HG02571 (cell line): Measurements from ENCODE around the gene TGFBRAP1.

ENCODE experiments used
- ATAC-seq: cut with Tn5 transposase; IDR thresholded peaks from one replicate; pipeline ENCODE4 v1.9.1; 2021; ENCODE audit warnings: mild to moderate bottlenecking, moderate library complexity; ENCODE audit not compliant: unreplicated experiment

The TGFBRAP1 gene

DNA sequence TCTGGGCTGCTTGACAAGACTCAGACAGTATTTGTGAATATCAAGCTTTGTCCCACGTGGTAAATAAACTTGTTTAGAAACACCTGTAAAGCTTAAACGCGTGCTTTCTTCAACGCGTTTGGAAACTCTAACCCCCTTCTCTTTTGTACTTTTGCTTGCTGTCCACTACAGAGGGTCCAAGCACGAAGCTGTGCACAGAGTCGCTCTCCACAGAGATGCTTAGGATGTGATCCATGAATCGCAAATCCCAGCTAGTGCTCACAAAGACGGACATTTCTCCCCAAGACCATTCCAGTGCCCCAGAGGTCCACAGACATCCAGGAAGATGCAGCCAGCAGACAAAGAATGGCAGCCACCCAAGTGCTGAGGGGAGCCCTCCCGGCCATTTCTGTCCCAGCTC, 88.1 kb downstream of the TGFBRAP1 start, which contains the start of gene GPR45:
Gene GPR45, plus strand, starts transcription at position 301 of the 400 bp plus-strand sequence. CDS start 116 bp downstream, outside the sequence.
- no peak for ATAC-seq

DNA sequence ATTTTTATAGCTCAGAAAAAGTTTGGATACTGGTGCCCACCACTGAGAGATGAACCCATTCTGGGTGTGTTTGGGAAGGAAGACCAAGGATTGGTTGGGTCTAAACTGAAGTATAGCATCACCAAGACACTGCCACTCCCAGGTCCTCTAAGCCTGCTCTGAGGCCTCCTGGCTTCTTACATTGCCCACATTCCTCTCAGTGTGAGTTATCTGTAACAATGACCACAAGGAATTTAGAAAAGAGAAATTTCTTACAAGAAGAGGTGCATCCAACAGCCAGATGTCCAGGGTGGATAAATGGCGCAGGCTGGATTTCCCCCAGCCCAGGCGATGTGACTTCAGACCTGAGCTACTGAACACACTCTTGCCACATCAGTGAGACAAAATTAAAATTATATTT, 89.6 kb downstream of the TGFBRAP1 start:
- ATAC-seq: no peak

DNA sequence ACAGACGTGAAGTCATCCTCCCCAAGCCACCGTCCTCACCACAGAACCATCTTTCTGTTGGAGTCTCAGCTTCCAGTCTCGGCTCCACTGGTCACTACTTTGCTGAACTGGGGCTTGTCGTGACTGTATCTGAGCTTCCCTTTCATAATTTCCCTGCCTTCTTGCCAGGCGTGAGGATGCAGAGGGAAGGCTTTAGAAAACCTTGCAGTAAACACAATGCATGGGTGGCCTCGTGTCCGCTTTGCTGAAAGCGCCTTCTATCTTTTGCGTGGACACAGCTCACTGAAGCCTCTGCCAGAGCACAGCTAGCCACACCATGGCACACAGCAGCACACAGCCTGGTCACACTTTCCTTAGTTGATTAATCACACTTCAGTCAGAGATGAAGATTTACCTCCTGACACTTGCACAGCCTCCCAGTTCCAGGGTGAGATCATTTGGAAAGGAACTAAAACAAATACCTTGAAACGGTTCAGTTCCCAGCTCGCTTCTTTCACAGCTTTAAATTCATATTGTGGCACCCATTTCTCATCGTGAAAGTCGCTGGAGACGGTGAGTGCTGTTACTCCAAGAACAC, 90.8 kb downstream of the TGFBRAP1 start:
- no peak for ATAC-seq

DNA sequence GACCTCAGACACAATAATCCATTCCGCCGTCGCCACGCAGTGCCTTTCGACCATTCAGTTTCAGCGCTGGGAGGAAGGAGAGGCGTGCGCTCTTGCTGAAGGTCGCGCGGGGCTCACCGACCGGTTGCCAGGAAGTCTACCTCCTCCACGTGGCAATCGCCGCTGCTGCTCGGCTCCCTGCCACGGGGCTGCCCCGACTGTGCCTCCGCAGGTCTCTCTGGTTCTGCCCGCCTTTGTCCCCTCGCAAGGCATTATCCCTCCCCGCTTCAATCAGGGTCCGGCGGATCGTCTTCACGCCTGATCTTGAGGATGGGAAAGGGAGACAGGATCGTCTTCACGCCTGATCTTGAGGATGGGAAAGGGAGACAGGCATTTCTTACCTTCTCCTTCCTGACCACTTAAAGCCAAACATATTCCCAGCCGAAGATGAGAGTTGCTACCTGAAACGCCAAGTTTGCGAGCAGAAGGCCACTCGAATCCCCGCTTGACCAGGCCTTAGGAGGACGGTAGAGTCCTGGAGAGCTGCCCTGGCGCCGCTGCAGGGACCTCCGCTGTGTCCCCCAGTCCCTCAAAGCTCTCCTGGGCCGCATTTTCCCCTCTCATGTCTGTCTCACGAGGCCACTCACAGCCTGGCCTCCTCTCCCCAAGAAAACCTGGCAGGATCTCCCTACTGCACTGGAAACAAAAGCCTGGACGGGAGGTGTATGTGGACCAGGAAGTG, 92.3 kb downstream of the TGFBRAP1 start:
- no peak for ATAC-seq

DNA sequence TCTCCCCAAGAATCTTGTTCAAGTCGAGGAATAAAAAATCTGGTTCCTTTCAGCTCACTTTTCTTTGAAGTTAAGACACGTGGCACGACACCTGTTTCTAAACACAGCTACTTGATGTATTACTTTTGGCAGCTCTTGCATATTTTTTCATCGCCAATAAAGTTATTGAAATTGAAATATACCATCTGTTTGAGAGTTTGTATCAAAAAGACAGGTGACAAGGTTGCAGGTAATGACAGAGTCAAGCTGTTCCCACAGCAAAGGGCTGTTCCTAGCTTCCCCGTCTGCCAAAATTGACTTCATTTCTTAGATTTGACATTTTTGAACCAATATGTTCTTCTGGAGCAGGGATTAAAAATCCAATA, 93.5 kb downstream of the TGFBRAP1 start:
- no peak for ATAC-seq

DNA sequence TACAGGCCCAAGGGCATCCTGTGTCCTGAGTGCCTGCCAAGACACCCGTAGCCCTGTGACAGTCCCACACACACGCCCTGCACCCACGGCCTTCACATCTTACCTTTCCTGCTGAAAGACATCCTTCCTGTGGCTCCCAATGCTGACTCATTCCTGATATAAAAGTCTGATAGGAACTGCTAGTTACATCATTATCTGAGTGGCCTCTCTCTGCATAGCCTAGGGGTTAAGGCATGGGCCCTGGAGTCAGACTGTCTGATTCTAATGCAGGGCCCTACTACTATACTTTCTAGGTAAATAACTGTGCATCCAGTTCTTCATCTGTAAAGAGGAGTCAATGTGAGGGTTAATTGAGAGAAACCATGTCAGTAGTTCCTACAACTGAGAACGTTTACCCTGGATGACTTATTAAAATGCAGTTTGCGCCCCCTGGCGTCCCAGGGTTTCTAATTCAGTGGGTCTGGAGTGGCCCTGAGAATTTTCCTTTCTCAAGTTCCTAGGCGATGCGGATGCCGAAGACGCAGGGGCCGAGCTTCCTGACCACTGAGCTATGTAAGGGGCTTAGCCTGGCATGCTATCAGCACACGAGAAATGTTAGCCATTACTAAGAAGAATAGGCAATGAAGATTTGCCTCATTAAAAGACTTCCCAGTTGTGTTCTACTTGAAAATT, 94.0 kb downstream of the TGFBRAP1 start:
- peak; percentile 54 for ATAC-seq

DNA sequence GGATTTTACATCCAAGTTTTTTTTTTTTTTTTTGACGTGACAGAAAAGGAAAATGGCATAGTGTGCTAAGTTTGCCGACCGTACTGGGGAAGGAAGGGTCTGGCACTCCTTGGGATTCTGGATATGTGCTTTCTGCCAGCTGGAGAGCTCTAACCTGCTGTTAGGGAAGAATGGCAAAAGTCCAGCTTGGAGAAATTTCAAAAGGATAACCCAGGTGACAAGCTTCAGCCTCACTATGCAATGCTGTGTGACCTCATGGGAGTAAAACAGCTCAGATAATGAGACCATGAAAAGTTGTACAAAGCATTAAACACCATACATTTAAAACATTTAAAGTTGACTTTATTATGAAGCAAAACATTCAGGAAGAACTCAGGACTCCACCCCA, 98.3 kb downstream of the TGFBRAP1 start:
- ATAC-seq: no peak

DNA sequence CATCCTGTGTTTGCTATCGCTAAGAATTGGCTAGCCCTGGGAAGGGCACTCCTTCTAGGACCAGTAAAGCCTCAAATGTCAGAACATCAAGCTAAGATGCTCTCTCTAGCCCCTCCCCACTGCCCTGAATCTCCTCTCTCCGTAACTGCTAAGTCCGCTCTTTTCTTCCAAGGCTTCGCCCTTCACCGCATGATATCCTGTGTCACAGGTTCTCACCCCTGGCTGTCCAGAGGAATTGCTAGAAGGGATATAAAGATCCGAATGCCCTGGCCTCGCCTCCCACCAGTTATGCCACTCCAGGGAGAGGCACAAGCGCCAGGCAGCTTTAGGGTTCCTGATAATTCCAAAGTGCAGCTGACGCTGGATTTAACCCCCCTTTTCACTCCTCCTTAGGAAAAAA, 105.1 kb downstream of the TGFBRAP1 start:
- ATAC-seq: no peak

DNA sequence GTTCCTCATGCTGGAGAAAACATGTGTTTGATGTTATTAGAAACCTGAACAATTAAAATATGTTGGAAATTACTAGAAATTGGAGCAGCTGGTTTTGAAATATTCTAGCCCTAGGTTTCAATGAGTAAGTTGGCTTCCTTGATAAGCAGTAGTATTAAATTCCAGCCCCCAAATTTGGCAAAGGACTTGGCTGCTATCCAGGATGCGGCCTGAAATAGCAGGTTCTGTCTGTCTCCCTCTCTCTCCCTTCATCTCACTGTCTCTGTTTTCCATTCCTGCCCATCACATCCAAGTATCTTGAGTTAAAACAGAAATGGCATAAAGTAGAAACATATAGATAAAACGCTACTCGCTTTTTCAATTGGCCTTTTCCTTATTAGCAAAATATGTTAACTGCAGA, 108.9 kb downstream of the TGFBRAP1 start:
- ATAC-seq: no peak

DNA sequence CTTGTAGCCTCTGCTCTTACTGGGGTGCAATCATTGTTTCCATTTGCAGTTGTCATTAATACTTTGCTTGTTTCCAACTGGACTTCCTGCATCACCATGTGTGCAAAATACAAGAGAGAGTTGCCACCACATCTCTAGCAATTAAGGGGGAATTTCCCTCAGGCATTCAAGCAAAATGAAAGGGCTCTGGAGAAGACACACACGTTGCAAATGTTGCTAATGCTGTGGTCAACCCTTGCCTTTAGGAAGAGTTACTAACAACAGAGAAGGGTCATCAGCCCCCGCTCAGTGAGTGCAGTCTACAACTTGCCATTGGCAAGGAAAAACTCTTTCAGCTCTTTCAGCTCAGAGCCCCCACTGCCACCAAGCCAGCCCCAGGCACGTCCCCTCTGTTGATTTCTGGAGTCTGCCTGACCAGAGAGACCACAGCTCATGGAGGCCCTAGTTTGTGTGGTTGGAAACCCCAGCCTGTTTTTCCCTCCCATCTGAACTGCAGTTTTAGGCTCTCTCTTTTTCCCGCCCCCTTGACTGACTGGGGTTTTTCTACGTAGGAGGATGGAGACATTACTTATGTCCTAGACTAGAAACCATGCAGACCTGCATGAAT, 113.8 kb downstream of the TGFBRAP1 start:
- no peak for ATAC-seq
